GM18858 (cell line): ENCODE results near the gene VWA3B.

Source experiments
- ATAC-seq: cut with Tn5 transposase; IDR thresholded peaks from one replicate; pipeline ENCODE4 v1.9.1; 2021; ENCODE audit not compliant: unreplicated experiment

The VWA3B gene

GRCh38 chr2:98167916-98168315, 80.9 kb downstream of the VWA3B start:
- no peak for ATAC-seq

GRCh38 chr2:98170076-98170475, 83.1 kb downstream of the VWA3B start:
- no peak for ATAC-seq

- no peak for ATAC-seq
Measured at GRCh38 chr2:98172150-98172765, 85.3 kb downstream of the VWA3B start.

- ATAC-seq: no peak
Measured at GRCh38 chr2:98172951-98173350, 86.0 kb downstream of the VWA3B start.

- no peak for ATAC-seq
Measured at GRCh38 chr2:98175811-98176210, 88.8 kb downstream of the VWA3B start.

- no peak for ATAC-seq
Measured at GRCh38 chr2:98177286-98177685, 90.3 kb downstream of the VWA3B start.

GRCh38 chr2:98177986-98178385, 91.0 kb downstream of the VWA3B start:
- ATAC-seq: no peak

- no peak for ATAC-seq
Measured at GRCh38 chr2:98180456-98180855, 93.5 kb downstream of the VWA3B start.

- no peak for ATAC-seq
Measured at GRCh38 chr2:98181346-98181745, 94.4 kb downstream of the VWA3B start.

GRCh38 chr2:98185801-98186200, 98.8 kb downstream of the VWA3B start:
- ATAC-seq: no peak

- no peak for ATAC-seq
Measured at GRCh38 chr2:98187194-98187593, 100.2 kb downstream of the VWA3B start.

- ATAC-seq: no peak
Measured at GRCh38 chr2:98188351-98189046, 101.5 kb downstream of the VWA3B start.

GRCh38 chr2:98191883-98192282, 104.9 kb downstream of the VWA3B start:
- ATAC-seq: no peak

GRCh38 chr2:98201576-98201975, 114.6 kb downstream of the VWA3B start:
- no peak for ATAC-seq

- no peak for ATAC-seq
Measured at GRCh38 chr2:98205889-98206288, 118.9 kb downstream of the VWA3B start.

GRCh38 chr2:98212092-98213000, 125.4 kb downstream of the VWA3B start:
- ATAC-seq: no peak

- ATAC-seq: no peak
Measured at GRCh38 chr2:98216616-98217015, 129.6 kb downstream of the VWA3B start.

- no peak for ATAC-seq
Measured at GRCh38 chr2:98219152-98219551, 132.2 kb downstream of the VWA3B start.

- ATAC-seq: no peak
Measured at GRCh38 chr2:98233941-98234340, 147.0 kb downstream of the VWA3B start.

- ATAC-seq: no peak
Measured at GRCh38 chr2:98234776-98235175, 147.8 kb downstream of the VWA3B start.

GRCh38 chr2:98236935-98237334, 150.0 kb downstream of the VWA3B start:
- no peak for ATAC-seq
